Mucosa of descending colon (tissue), 3 donors: ENCODE results near the gene THADA. TPM values are rescaled to one million over a fixed set of nuclear protein-coding genes. Genes with fewer than 3 reads are reported as not detected.

Source experiments
- ATAC-seq: fragments of 200-7000 bp; cut with Tn5 transposase; one replicate; pipeline ENCODE4 v1.9.1; 2020; ENCODE audit warnings: mild to moderate bottlenecking, moderate library complexity
- DNase-seq, 3 donors: peaks; one replicate each; pipeline ENCODE4 v3.0.0-alpha.2; 2020
- H3K36me3 ChIP-seq: fragments of 200-600 bp; one replicate; pipeline ENCODE4 v1.8.0; 2021; ENCODE audit warnings: low read depth, mild to moderate bottlenecking
- H3K4me1 ChIP-seq: fragments of 200-600 bp; one replicate; pipeline ENCODE4 v1.8.0; 2021; ENCODE audit warnings: low read depth, mild to moderate bottlenecking
- H3K4me3 ChIP-seq: fragments of 200-600 bp; one replicate; pipeline ENCODE4 v1.8.0; 2021; ENCODE audit warnings: mild to moderate bottlenecking
- H3K9me3 ChIP-seq: fragments of 200-600 bp; one replicate; pipeline ENCODE4 v1.8.0; 2021; ENCODE audit warnings: mild to moderate bottlenecking
- intact Hi-C, 2 donors: fragments of 100-400 bp; cut with DNase I in 1 of 2; cut with micrococcal nuclease in 1 of 2; formaldehyde crosslinking; loops; one replicate each; pipeline versions ENCODE4 v1.11.0 to v1.11.1; 2022; cut with DNase I, micrococcal nuclease
- total RNA-seq, 3 donors: library from RNA; stranded (reverse); fragmentation: NEBNext Ultra II Directional in 2 of 3; extraction: Animal tissue kit (Norgen Biotek cat#: 25700) in 2 of 3; gene quantifications; one replicate each; pipeline versions ENCODE4 v1.2.1 to v1.2.4, GENCODE V29; 2021 to 2023
- TF ChIP-seq, protein P1 (sequence below): fragments of 200-600 bp; IDR thresholded peaks from one replicate; pipeline ENCODE4 v1.8.0; 2022; ENCODE audit warnings: antibody characterized with exemption, mild to moderate bottlenecking
- donor health status: DM: no; HTN: no; CAD: no; lungs with moderate emphysema.
- donor health status: DM: no; HTN: no; CAD: no.
- donor health status: DM: no; HTN: yes; CAD: no.

The THADA gene
- total RNA-seq, 3 donors from 2014 or later, result 20.1 to 26.7 (median 25.3) TPM

DNA sequence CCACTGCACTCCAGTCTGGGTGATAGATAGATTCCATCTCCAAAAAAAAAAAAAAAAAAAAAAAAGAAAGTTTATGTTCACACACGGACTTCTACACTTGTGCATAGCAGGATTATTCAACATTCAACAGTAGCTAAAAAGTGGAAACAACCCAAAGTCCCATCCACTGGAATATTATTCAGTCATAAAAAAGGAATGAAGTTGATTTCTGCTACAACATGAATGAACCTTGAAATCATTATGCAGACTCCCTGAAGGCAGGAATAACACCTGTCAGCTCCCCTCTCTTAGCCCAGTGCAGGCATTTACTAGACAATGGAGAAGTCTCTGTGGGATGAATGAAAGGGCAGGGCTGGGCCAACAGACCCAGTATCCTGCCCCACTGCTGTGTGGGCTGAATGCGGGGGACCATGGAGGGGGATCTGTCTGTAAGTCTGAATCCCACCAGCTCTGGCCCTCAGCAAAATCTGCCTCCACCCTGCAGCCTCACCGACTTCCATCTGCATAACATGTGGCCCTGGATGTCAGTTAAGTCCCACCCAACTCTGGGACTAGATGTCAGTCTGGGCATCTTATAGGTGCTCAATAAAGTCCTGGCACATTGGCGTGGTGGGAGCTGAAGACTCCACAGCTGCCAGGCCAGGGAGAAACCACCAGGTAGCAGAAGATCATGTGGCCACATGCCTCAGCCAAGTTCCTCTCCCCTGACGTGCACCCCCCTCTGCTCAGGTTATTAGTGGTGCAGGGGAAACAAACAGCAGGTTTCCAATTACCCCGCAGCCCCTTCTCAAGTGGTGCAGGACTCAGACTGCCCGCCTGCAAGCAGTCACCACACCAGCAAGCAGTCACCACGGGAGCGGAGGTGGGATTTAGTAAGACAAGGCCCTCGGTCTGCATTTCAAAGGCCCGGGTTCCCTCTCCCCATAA, 378.3 kb downstream of the THADA start:
- ATAC-seq, result no peak
- Histone ChIP-seq H3K36me3 (peaks cover 4% of the 10 kb centered on the region), H3K9me3 (no peaks in the 10 kb centered on the region), H3K4me1 (peaks cover 29% of the 10 kb centered on the region), H3K4me3 (no peak overlapping the region)
- TF ChIP-seq, protein P1, sequence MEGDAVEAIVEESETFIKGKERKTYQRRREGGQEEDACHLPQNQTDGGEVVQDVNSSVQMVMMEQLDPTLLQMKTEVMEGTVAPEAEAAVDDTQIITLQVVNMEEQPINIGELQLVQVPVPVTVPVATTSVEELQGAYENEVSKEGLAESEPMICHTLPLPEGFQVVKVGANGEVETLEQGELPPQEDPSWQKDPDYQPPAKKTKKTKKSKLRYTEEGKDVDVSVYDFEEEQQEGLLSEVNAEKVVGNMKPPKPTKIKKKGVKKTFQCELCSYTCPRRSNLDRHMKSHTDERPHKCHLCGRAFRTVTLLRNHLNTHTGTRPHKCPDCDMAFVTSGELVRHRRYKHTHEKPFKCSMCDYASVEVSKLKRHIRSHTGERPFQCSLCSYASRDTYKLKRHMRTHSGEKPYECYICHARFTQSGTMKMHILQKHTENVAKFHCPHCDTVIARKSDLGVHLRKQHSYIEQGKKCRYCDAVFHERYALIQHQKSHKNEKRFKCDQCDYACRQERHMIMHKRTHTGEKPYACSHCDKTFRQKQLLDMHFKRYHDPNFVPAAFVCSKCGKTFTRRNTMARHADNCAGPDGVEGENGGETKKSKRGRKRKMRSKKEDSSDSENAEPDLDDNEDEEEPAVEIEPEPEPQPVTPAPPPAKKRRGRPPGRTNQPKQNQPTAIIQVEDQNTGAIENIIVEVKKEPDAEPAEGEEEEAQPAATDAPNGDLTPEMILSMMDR, result no peak
- DNase-seq, result peak in 1 of 3 donors; percentile 50
- intact Hi-C loops, result loop anchor here in 1 of 2 donors (5.0 kb wide), 1 partner anchor 45 kb away; no protein-coding TSS in a partner anchor

DNA sequence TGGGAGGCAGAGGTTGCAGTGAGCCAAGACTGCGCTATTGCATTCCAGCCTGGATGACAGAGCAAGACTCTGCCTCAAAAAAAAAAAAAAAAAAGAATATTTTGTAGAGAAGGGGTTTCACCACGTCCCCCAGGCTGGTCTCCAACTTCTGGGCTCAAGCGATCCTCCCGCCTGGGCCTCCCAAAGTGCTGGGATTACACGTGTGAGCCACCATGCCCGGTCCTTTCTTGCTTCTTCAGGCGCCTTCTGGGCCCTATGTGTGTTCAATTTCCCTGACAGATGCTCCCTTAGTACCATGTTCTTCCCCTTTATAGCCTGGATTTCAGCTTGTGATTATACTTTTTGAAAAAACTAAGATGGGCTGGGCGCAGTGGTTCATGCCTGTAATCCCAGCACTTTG, 379.2 kb downstream of the THADA start:
- intact Hi-C loops, result loop anchor here in 1 of 2 donors (5.0 kb wide), 1 partner anchor 44 kb away; no protein-coding TSS in a partner anchor
- DNase-seq (no peak), ATAC-seq (no peak)
- no peaks in the 10 kb centered on the region for H3K9me3 ChIP-seq
- H3K4me3 ChIP-seq, result no peak overlapping the region
- H3K36me3 ChIP-seq, result peaks cover 4% of the 10 kb centered on the region
- TF ChIP-seq, protein P1, result no peak
- peaks cover 29% of the 10 kb centered on the region for H3K4me1 ChIP-seq

DNA sequence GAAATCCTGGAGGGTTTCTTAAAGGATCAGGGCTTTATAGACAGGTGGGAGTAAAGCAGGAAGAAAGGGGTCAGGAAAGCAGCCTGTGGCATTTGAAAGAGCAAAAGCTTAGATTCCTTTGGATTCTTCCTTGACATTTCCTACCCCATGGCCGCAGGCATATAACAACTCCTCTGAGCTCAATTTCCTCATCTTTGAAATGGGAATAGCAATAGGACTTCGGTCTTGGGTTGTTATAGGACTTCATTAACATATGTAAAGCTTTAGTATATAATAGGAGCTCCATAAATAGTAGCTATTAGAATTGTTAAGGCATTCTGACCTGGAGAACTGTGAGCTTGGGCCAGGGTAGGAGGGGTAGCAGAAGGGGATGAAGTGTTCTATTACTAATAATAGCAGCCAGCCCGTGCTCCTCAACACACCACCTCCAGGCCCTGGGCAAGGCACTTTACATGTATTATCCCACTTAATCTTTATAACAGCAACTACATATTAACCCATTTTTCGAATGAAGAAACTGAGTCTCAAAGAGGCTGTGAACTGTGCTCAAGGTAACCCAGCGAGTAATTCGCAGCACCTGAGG, 380.1 kb downstream of the THADA start:
- no peak for ATAC-seq
- intact Hi-C loops, result loop anchor here in 1 of 2 donors (5.0 kb wide), 1 partner anchor 43 kb away; no protein-coding TSS in a partner anchor
- H3K9me3 ChIP-seq, result no peaks in the 10 kb centered on the region
- DNase-seq, result no peak
- TF ChIP-seq, protein P1, result no peak
- no peak overlapping the region for H3K4me3 ChIP-seq
- peaks cover 4% of the 10 kb centered on the region for H3K36me3 ChIP-seq
- peaks cover 22% of the 10 kb centered on the region for H3K4me1 ChIP-seq

DNA sequence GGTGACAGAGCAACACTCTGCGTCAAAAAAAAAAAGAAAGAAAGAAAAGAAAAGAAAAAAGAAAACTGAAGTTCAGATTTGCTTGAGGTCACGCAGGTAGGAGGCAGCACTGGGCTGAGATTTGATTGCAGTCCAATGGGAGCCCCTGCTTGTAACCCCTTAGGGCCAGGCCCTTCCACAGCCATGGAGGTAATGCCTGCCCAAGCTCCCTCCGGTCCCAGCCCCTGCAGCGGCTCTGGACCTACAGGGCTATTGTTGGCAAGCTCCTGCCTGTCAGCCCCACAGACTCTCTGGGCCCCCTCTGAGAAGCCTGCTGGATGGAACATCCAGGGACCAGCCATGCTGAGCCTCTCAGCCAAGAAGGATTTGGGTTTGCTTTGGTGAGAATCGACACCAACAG, 381.6 kb downstream of the THADA start:
- ATAC-seq, result no peak
- H3K4me1 ChIP-seq, result peaks cover 26% of the 10 kb centered on the region

DNA sequence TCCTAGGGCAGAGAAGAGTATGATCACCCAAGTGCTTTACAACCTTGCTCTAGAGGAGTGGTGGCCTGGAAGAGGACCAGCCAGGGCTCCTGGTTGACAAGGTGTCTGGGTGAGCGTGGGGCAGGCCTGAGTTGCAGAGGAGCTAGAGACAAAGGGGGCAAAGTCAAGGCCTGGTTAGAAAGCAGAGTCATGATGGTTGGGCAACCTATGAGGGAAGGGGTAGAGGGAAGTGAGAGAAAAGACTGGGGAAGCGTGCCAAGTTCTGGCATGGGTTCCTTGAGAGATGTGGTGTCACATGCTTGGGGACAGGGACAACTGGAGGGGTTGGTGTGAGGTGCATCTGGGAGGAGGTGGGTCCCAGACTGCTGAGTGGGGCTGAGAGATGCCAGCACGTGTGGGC, 382.9 kb downstream of the THADA start:
- Histone ChIP-seq H3K4me3 (no peak overlapping the region), H3K36me3 (no peaks in the 10 kb centered on the region), H3K4me1 (peaks cover 16% of the 10 kb centered on the region), H3K9me3 (no peaks in the 10 kb centered on the region)
- TF ChIP-seq, protein P1, result no peak
- DNase-seq (peak in 2 of 3 donors; percentile 36 to 53), ATAC-seq (peak; percentile 9)
- intact Hi-C loops, result no loop called here

More for the DNA sequence above, 381.6 kb downstream of the THADA start:
- intact Hi-C loops, result no loop called here
- H3K36me3 ChIP-seq, result no peaks in the 10 kb centered on the region
- peak in 1 of 3 donors; percentile 50 for DNase-seq
- no peak overlapping the region for H3K4me3 ChIP-seq
- TF ChIP-seq, protein P1, result no peak
- H3K9me3 ChIP-seq, result no peaks in the 10 kb centered on the region
